Transverse colon (tissue), 4 donors: Measurements from ENCODE around the gene CDR2.

ENCODE experiments used
- EP300 ChIP-seq: sonication (generic); formaldehyde crosslinking; IDR thresholded peaks from one replicate; pipeline ENCODE4 v1.6.1; 2017; ENCODE audit warnings: antibody characterized with exemption, low read depth
- POLR2A ChIP-seq: fragments of 450-650 bp; IDR thresholded peaks from one replicate; pipeline ENCODE4 v1.6.1; 2016; ENCODE audit warnings: antibody characterized with exemption, mild to moderate bottlenecking, moderate library complexity
- POLR2AphosphoS5 ChIP-seq, 3 donors: sonication (generic); formaldehyde crosslinking; IDR thresholded peaks; one replicate each; pipeline ENCODE4 v1.6.1; 2016; ENCODE audit warnings: antibody characterized with exemption in 3 of 3
- TF ChIP-seq, protein P1 (sequence below), 5 experiments: fragments of 200-600 bp in 3 of 5; fragments of 450-650 bp in 2 of 5; sonication (generic) in 3 of 5; IDR thresholded peaks; 1 replicate in 2 of 5; 2 replicates in 3 of 5; pipeline ENCODE4 v1.5.1; 2016 to 2017; ENCODE audit warnings: antibody characterized with exemption in 5 of 5, inconsistent platforms in 3 of 5, mild to moderate bottlenecking in 2 of 5, moderate library complexity in 1 of 5

DNA sequence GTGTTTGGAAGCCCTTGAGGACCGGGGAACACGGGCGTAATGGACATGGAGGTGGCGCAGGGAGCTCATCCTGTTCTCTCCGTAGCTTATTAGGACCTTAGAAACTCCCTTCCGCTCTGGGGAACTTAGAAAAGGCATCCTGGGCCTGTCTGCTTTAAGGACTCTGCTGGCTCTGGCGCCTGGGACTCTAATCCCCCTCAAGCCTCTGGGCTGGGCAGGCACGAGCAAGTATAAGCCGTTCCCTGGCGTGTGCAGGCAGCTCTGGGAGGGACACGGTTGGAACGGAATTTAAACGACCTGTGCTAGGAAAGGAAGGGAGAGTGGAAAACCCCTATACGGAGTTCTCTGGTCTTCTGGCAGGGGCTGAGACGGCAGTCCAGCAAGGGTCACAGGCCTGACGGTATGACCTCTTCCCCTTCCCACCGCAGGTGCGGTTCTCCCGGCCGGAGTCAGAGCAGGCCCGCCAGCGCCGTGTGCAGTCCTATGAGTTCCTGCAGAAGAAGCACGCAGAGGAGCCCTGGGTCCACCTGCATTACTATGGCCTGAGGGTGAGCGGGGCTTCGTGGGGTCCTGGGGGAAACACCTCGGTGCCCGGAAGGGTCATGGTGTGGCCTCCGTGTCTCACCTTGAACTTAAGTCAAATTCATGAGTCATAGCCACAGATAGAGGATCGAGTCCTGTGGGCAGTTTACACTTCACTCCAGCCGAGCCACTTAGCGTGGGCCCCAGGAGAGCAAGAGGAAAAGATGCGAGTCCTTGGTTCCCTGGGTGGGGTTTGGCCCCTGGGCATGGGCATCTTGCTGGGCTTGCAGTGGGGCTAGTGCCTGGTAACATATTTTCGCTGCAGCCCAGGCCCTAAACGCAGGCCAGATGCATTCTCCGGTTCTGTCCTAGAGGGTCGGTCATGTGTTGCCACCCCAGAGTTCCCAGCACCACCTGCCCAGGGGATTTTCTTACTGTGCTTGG lies 59.5 kb downstream of the CDR2 start:
- TF ChIP-seq POLR2A (no peak), EP300 (no peak), POLR2AphosphoS5 (IDR thresholded peaks at IDR 0.05) (no peak)
- TF ChIP-seq, protein P1, sequence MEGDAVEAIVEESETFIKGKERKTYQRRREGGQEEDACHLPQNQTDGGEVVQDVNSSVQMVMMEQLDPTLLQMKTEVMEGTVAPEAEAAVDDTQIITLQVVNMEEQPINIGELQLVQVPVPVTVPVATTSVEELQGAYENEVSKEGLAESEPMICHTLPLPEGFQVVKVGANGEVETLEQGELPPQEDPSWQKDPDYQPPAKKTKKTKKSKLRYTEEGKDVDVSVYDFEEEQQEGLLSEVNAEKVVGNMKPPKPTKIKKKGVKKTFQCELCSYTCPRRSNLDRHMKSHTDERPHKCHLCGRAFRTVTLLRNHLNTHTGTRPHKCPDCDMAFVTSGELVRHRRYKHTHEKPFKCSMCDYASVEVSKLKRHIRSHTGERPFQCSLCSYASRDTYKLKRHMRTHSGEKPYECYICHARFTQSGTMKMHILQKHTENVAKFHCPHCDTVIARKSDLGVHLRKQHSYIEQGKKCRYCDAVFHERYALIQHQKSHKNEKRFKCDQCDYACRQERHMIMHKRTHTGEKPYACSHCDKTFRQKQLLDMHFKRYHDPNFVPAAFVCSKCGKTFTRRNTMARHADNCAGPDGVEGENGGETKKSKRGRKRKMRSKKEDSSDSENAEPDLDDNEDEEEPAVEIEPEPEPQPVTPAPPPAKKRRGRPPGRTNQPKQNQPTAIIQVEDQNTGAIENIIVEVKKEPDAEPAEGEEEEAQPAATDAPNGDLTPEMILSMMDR (IDR thresholded peaks at IDR 0.05), result no peak
